ENCODE results near the gene SDF4. TPM values are rescaled to one million over a fixed set of nuclear protein-coding genes. Genes with fewer than 3 reads are reported as not detected.
A peak's percentile ranks its signal among the peaks of the same experiment; 100 is the strongest.

SDF4 gene
- total and polyA plus RNA-seq, 2 of the 13 experiments (the other 11 are each of a cell fraction or from before 2014, with no cell fraction given) = 80.8 to 107 TPM

DNA sequence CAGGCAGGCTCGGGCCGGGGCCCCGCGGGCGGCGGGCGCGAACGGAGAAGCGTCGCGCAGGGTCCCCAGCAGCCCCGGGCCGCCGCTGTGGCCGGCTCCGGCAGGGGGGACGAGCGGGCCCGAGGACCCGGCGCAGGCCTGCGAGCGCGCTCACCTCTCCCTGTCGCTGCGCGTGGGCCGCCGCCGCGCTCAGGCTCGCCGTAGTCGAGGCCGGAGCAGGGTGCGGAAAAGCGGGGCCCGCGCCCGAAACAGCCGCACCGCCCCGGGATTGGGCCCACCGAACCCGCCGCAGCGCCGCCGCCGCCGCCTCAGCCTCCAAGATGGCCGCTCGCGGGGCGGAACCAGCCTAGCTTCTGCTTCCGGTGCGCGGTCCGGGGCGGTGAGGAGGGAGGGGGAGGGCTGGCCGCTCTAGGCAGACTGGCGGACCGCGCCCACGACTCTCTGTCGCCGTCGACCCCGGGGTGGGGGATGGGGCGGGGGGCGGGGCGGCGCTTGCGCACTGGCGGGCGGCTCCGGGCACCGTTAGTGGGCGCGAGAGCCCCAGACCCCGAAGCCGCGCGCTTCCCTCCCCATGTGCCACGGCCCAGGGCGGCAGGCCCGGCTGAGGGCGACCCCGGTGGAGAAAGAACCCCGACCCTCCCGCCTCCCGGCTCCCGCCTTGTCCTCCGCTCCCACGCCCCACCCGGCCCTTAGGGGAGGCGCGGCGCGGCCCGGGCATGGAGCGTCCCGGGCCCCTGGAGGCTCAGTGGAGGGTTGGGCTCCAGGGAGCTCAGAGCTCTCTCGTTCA lies 41.9 kb upstream of the SDF4 start, which contains the start of gene UBE2J2 (continued):
- TF ChIP-seq POLR2G (IDR thresholded peaks at IDR 0.05; ENCODE audit: low read depth, low read length) = peak; percentile 77
- TF ChIP-seq MBD4 (IDR thresholded peaks at IDR 0.05; ENCODE audit: borderline replicate concordance, low read length) = no peak
- TF ChIP-seq WIZ (CRISPR knock-in tag; IDR thresholded peaks at IDR 0.05) = no peak
- TF ChIP-seq, protein P1, sequence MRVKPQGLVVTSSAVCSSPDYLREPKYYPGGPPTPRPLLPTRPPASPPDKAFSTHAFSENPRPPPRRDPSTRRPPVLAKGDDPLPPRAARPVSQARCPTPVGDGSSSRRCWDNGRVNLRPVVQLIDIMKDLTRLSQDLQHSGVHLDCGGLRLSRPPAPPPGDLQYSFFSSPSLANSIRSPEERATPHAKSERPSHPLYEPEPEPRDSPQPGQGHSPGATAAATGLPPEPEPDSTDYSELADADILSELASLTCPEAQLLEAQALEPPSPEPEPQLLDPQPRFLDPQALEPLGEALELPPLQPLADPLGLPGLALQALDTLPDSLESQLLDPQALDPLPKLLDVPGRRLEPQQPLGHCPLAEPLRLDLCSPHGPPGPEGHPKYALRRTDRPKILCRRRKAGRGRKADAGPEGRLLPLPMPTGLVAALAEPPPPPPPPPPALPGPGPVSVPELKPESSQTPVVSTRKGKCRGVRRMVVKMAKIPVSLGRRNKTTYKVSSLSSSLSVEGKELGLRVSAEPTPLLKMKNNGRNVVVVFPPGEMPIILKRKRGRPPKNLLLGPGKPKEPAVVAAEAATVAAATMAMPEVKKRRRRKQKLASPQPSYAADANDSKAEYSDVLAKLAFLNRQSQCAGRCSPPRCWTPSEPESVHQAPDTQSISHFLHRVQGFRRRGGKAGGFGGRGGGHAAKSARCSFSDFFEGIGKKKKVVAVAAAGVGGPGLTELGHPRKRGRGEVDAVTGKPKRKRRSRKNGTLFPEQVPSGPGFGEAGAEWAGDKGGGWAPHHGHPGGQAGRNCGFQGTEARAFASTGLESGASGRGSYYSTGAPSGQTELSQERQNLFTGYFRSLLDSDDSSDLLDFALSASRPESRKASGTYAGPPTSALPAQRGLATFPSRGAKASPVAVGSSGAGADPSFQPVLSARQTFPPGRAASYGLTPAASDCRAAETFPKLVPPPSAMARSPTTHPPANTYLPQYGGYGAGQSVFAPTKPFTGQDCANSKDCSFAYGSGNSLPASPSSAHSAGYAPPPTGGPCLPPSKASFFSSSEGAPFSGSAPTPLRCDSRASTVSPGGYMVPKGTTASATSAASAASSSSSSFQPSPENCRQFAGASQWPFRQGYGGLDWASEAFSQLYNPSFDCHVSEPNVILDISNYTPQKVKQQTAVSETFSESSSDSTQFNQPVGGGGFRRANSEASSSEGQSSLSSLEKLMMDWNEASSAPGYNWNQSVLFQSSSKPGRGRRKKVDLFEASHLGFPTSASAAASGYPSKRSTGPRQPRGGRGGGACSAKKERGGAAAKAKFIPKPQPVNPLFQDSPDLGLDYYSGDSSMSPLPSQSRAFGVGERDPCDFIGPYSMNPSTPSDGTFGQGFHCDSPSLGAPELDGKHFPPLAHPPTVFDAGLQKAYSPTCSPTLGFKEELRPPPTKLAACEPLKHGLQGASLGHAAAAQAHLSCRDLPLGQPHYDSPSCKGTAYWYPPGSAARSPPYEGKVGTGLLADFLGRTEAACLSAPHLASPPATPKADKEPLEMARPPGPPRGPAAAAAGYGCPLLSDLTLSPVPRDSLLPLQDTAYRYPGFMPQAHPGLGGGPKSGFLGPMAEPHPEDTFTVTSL (CRISPR knock-in tag; IDR thresholded peaks at IDR 0.05; ENCODE audit: borderline replicate concordance) = 0 out of 2 replicates have a peak, but pooled peaks have one; percentile 31
- no peak for TF ChIP-seq ATF1 (CRISPR knock-in tag; IDR thresholded peaks at IDR 0.05)
- TF ChIP-seq ZNF558 (CRISPR knock-in tag; IDR thresholded peaks at IDR 0.05; ENCODE audit: borderline replicate concordance) = no peak
- no peak for TF ChIP-seq ATM (IDR thresholded peaks at IDR 0.05; ENCODE audit: borderline replicate concordance)
- 0 out of 2 replicates have a peak, but pooled peaks have one; percentile 56 for TF ChIP-seq ZNF546 (CRISPR knock-in tag; conservative IDR thresholded peaks at IDR 0.05)
- TF ChIP-seq, protein P2, sequence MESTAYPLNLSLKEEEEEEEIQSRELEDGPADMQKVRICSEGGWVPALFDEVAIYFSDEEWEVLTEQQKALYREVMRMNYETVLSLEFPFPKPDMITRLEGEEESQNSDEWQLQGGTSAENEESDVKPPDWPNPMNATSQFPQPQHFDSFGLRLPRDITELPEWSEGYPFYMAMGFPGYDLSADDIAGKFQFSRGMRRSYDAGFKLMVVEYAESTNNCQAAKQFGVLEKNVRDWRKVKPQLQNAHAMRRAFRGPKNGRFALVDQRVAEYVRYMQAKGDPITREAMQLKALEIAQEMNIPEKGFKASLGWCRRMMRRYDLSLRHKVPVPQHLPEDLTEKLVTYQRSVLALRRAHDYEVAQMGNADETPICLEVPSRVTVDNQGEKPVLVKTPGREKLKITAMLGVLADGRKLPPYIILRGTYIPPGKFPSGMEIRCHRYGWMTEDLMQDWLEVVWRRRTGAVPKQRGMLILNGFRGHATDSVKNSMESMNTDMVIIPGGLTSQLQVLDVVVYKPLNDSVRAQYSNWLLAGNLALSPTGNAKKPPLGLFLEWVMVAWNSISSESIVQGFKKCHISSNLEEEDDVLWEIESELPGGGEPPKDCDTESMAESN (CRISPR knock-in tag; conservative IDR thresholded peaks at IDR 0.05) = no peak
- TF ChIP-seq, protein P3, sequence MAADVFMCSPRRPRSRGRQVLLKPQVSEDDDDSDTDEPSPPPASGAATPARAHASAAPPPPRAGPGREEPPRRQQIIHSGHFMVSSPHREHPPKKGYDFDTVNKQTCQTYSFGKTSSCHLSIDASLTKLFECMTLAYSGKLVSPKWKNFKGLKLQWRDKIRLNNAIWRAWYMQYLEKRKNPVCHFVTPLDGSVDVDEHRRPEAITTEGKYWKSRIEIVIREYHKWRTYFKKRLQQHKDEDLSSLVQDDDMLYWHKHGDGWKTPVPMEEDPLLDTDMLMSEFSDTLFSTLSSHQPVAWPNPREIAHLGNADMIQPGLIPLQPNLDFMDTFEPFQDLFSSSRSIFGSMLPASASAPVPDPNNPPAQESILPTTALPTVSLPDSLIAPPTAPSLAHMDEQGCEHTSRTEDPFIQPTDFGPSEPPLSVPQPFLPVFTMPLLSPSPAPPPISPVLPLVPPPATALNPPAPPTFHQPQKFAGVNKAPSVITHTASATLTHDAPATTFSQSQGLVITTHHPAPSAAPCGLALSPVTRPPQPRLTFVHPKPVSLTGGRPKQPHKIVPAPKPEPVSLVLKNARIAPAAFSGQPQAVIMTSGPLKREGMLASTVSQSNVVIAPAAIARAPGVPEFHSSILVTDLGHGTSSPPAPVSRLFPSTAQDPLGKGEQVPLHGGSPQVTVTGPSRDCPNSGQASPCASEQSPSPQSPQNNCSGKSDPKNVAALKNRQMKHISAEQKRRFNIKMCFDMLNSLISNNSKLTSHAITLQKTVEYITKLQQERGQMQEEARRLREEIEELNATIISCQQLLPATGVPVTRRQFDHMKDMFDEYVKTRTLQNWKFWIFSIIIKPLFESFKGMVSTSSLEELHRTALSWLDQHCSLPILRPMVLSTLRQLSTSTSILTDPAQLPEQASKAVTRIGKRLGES (CRISPR knock-in tag; IDR thresholded peaks at IDR 0.05; ENCODE audit: borderline replicate concordance) = no peak
- no peak; the same call in 1 of the 2 replicates for TF ChIP-seq ZSCAN21 (CRISPR knock-in tag; IDR thresholded peaks at IDR 0.05; ENCODE audit: borderline replicate concordance)
- TF ChIP-seq ZNF773 (CRISPR knock-in tag; IDR thresholded peaks at IDR 0.05; ENCODE audit: borderline replicate concordance) = no peak
- TF ChIP-seq, protein P4, sequence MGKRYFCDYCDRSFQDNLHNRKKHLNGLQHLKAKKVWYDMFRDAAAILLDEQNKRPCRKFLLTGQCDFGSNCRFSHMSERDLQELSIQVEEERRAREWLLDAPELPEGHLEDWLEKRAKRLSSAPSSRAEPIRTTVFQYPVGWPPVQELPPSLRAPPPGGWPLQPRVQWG (CRISPR knock-in tag; IDR thresholded peaks at IDR 0.05; ENCODE audit: borderline replicate concordance, low read depth) = no peak
- TF ChIP-seq ZFP1 (CRISPR knock-in tag; IDR thresholded peaks at IDR 0.05) = no peak
